ENCODE data around the gene CSNK1G1.
"Not testable (repeated sequence)": the region's sequence is repeated elsewhere in the genome, so short reads cannot be mapped to it uniquely, and the experiment has no call there.

Gene CSNK1G1

DNA sequence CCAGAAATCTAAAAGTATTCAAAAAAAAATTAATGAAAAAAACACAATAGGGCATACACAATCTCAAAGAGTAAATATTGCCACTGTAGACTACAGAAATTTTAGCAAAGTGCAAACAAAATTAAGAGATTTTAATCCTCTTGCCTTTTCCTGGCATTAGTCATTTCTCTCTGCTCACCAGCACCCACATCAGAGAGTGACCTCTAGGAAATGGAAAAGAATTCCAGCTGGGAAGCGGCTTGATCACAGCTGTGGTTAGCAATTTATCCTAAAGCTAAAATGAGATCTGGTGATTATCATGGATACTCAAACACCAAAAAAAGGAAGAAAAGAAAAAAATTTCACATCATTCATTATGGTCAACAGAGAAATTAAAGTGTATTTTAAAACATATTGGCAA, 7.5 kb downstream of the CSNK1G1 start:
- no peak for FAIRE-seq

DNA sequence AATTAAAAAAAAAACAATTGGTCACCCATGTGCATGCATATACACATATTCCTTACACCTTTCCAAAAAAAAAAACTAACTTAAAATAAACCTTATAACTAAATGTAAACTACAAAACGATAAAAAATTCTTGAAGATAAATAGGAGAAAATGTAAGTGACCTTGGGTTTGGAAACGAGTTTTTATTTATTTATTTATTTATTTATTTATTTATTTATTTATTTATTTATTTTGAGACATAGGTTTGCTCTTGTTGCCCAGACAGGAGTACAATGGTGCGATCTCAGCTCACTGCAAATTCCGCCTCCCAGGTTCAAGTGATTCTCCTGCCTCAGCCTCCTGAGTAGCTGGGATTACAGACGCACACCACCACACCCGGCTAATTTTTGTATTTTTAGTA, 9.7 kb downstream of the CSNK1G1 start:
- not testable (repeated sequence) for FAIRE-seq

GRCh38 chr15:64344651-64345294, 11.2 kb downstream of the CSNK1G1 start:
- no peak for FAIRE-seq

- FAIRE-seq = no peak
These were observed 12.1 kb downstream of the CSNK1G1 start for GRCh38 chr15:64343841-64344240.

GRCh38 chr15:64343222-64343621, 12.8 kb downstream of the CSNK1G1 start:
- FAIRE-seq = no peak

- no peak for FAIRE-seq
These were observed 14.0 kb downstream of the CSNK1G1 start for GRCh38 chr15:64341961-64342360.

- no peak for FAIRE-seq
These were observed 15.6 kb downstream of the CSNK1G1 start for GRCh38 chr15:64340355-64340754.

DNA sequence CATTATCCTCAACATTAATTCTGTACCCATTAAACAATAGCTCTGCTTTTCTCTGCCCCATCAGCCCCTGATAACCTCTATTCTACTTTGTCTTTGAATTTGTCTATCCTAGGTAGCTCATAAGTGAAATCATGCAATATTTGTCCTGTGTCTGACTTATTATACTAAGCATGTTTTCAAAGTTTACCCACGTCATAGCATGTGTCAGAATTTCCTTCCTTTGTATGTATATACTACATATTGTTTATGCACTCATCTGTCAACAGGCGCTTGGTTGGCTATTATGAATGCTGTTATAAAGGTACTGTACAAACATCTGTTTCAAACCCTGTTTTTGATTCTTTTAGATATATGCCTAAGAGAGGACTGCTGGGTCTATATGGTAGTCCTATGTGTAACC, 18.2 kb downstream of the CSNK1G1 start:
- no peak for FAIRE-seq

DNA sequence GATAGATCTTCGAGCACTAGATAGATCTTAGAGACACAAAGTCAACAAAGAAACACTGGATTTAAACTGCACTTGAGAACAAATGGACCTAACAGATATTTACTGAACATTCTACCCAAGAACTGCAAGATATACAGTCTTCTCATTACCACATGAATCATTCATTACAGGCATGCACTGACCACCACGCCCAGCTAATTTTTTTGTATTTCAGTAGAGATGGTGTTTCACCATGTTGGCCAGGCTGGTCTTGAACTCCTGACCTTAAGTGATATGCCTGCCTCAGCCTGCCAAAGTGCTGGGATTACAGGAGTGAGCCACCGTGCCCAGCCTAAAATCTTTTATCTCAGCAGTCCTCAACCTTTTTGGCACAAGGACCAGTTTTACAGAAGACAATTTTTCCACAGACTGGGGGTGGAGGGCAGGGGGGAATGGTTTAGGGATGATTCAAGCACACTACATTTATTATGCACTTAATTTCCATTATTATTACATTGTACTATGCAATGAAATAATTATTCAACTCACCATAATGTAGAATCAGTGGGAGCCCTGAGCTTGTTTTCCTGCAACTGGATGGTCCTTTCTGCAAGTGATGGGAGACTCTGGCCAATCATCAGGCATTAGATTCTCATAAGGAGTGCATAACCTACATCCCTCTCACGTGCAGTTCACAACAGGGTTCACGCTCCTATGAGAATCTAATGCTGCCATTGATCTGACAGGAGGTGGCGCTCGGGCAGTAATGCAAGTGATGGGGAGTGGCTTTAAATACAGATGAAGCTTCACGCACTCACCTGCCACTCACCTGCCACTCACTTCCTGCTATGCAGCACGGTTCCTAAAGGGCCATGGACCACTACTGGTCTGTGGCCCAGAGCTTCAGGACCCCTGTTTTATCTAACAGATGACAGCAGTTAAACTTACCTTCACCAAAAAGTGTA, 21.7 kb downstream of the CSNK1G1 start:
- FAIRE-seq = no peak

GRCh38 chr15:64333516-64333915, 22.5 kb downstream of the CSNK1G1 start:
- no peak for FAIRE-seq

DNA sequence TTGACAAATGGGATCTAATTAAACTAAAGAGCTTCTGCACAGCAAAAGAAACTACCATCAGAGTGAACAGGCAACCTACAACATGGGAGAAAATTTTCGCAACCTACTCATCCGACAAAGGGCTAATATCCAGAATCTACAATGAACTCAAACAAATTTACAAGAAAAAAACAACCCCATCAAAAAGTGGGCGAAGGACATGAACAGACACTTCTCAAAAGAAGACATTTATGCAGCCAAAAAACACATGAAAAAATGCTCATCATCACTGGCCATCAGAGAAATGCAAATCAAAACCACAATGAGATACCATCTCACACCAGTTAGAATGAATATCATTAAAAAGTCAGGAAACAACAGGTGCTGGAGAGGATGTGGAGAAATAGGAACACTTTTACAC, 24.3 kb downstream of the CSNK1G1 start:
- FAIRE-seq = not testable (repeated sequence)

GRCh38 chr15:64326975-64327374, 29.0 kb downstream of the CSNK1G1 start:
- not testable (repeated sequence) for FAIRE-seq

DNA sequence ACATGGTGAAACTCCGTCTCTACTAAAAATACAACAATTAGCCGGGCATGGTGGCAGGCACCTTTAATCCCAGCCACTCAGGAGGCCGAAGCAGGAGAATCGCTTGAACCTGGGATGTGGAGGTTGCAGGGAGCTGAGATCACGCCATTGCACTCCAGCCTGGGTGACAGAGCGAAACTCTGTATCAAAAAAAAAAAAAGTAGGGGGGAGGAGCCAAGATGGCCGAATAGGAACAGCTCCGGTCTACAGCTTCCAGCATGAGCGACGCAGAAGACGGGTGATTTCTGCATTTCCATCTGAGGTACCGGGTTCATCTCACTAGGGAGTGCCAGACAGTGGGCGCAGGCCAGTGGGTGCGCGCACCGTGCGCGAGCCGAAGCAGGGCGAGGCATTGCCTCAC, 29.5 kb downstream of the CSNK1G1 start:
- not testable (repeated sequence) for FAIRE-seq

DNA sequence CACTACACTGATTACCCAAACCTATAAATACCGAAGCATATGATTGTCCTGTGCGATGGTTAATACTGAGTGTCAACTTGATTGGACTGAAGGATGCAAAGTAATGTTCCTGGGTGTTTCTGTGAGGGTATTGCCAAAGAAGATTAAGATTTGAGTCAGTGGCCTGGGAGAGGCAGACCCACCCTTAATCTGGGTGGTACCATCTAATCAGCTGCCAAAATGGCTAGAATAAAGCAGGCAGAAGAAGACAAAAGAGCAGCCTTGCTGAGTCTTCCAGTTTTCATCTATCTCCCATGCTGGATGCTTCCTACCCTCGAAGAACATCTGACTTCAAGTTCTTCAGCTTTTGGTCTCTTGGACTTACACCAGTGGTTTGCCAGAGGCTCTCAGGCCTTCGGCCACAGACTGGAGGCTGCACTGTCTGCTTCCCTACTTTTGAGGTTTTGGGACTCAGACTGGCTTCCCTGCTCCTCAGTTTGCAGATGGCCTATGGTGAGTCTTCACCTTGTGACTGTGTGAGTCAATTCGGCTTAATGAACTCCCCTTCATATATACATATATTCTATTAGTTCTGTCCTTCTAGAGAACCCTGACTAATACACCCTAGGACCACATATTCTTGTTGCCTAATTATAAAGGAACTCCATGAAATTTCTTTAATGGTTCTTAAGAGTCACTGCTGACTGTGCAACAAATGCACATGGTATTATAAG, 31.7 kb downstream of the CSNK1G1 start:
- FAIRE-seq = no peak

- no peak for FAIRE-seq
These were observed 40.8 kb downstream of the CSNK1G1 start for GRCh38 chr15:64315216-64315615.

DNA sequence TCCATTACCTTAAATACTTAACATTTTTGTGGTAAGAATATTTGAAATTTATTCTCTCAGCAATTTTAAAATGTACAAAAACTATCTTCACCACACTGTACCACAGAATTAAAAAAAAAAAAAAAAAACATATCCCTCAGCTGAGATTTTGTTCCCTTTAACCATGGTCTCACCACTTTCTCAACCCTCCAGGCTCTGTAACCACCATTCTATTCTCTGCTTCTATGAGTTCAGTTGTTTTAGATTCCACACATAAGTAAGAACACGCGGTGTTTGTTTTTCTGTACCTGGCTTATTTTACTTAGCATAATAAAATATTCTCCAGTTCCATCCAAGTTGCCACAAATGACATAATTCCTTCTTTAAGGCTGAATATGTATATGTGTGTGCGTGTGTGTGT, 41.5 kb downstream of the CSNK1G1 start:
- FAIRE-seq = no peak

- no peak for FAIRE-seq
These were observed 44.4 kb downstream of the CSNK1G1 start for GRCh38 chr15:64311566-64311965.

DNA sequence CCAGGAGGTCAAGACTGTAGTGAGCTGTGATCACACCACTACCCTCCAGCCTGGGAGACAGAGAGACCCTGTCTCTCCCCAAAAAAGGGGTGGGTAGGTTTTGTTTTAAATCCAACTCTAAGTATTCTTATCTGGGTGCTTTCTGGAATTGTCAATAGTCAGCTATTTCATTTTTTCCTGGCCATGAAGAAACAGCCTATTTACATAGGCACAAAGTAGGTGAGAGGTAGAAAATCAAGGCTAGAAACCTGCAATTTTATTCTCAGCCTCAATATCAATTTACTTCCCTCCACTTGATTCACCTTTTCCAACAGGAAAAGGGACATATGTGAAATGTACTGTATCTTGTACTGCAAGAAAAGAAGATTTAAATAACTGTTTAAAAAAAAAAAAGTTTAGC, 45.9 kb downstream of the CSNK1G1 start:
- FAIRE-seq = no peak

DNA sequence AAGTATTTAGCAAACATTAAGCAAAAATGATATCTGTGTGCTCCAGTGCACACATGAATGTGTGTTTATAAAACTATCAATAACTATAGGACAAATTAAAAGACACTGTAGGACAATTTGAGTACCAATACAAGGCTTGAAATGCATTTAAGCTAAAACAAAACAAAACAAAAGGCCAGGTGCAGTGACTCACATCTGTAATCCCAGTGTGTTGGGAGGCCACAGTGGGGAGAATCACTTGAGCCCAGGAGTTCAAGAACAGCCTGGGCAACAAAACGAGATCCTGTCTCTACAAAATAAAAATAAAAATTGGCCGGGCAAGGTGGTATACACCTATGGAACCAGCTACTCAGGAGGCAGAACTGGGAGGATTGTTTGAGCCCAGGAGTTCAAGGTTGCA, 50.7 kb downstream of the CSNK1G1 start:
- no peak for FAIRE-seq

DNA sequence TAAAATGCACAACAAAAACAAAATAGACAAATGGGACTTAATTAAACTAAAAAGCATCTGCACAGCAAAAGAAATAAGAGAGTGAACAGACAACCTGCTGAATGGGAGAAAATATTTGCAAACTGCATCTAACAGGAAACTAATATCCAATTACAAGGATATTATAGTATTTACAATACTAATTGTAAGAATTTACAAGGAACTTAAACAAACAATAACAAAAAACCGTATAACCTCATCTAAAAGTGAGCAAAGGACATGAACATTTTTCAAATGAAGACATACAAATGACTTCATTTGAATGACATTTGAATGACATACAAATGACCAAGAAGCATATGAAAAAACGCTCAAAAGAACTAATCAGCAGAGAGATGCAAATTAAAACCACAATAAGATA, 66.4 kb downstream of the CSNK1G1 start:
- peak; percentile 46 for FAIRE-seq

DNA sequence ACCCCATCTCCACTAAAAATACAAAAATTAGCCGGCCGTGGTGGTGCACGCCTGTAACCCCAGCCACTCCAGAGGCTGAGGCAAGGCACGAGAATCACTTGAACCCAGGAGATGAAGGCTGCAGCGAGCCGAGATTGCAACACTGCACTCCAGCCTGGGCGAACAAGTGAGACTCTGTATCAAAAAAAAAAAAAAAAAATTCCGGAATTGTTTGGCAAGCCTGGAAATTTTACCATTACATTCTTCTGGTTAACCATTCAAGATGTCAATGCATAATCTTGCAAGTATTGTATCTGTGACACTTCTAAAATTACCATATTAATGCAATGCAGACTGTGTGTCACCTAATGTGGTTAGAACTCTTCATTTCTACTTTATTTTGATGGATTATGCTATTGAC, 67.0 kb downstream of the CSNK1G1 start:
- FAIRE-seq = no peak

DNA sequence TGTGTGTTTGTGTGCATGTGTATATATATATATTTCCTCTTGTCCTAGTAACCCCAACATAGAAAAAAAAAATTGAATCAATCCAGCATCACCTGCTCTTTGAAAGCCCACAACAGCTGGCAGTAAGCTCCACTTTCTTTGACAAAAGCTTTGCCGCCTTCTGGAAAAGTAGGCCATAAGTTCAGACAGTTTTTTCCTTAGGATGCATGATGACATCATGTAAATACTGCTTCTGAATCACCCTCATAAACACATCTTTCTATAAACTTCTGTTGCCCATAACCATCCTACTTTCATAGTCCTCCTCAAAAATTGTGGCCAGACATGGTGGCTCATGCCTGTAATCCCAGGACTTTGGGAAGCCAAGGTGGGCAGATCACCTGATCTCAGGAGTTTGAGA, 67.4 kb downstream of the CSNK1G1 start:
- no peak for FAIRE-seq

GRCh38 chr15:64287953-64288352, 68.0 kb downstream of the CSNK1G1 start:
- FAIRE-seq = no peak

DNA sequence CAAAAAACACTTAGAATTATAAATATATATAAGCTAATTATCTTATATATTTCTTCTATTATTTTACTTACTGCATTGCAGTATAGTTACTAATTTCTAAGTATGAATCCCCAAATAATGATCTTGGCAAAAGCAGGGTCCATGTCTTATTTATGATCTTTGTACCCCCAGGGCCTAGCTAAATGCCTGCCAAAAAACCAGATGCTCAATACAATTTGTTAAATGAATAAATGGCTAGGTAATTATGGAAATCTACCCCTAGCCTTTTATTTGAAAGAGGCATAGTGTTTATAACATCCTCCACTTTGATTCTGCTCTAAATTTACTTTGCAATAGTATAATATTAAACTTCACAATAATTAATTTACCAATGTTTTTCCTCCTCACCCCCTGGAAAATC, 69.5 kb downstream of the CSNK1G1 start:
- FAIRE-seq = peak; percentile 6

Data from A204.1 (cell line).